D721Med (cell line): ENCODE results near the gene WNT2.

ENCODE experiments used
- DNase-seq: peaks from one replicate; pipeline ENCODE4 v3.0.0; 2011; ENCODE audit warnings: low spot score; ENCODE audit not compliant: insufficient read length
- FAIRE-seq: peaks from 2 replicates; lab custom pipeline; 2011; peaks lifted over from hg19 to GRCh38; lab: Jason Lieb, UNC
- TF ChIP-seq, protein P1 (sequence below): IDR thresholded peaks from 2 replicates; pipeline ENCODE4 v1.5.1; 2012; ENCODE audit warnings: mild to moderate bottlenecking, control low read depth; ENCODE audit not compliant: insufficient read depth; ENCODE audit errors: missing control alignments

Gene WNT2

DNA sequence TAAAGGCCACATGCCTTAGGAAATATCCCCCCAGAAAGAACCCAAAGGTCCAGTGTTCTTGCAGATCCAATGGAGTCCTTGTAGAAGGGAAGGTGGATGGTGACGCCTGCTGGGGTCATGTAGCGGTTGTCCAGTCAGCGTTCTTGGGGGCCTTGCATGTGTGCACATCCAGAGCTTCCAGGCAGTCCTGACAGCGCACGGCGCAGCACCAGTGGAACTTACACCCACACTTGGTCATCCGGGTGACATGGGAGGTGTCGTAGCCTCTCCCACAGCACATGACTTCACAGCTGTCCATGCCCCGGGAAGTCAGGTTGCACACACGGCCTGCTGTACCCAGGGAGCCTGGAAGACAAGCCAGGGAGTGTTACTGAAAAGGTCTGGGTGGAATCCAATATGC lies 44.8 kb downstream of the WNT2 start:
- FAIRE-seq (no peak), DNase-seq (no peak)
- TF ChIP-seq, protein P1, sequence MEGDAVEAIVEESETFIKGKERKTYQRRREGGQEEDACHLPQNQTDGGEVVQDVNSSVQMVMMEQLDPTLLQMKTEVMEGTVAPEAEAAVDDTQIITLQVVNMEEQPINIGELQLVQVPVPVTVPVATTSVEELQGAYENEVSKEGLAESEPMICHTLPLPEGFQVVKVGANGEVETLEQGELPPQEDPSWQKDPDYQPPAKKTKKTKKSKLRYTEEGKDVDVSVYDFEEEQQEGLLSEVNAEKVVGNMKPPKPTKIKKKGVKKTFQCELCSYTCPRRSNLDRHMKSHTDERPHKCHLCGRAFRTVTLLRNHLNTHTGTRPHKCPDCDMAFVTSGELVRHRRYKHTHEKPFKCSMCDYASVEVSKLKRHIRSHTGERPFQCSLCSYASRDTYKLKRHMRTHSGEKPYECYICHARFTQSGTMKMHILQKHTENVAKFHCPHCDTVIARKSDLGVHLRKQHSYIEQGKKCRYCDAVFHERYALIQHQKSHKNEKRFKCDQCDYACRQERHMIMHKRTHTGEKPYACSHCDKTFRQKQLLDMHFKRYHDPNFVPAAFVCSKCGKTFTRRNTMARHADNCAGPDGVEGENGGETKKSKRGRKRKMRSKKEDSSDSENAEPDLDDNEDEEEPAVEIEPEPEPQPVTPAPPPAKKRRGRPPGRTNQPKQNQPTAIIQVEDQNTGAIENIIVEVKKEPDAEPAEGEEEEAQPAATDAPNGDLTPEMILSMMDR: no peak

DNA sequence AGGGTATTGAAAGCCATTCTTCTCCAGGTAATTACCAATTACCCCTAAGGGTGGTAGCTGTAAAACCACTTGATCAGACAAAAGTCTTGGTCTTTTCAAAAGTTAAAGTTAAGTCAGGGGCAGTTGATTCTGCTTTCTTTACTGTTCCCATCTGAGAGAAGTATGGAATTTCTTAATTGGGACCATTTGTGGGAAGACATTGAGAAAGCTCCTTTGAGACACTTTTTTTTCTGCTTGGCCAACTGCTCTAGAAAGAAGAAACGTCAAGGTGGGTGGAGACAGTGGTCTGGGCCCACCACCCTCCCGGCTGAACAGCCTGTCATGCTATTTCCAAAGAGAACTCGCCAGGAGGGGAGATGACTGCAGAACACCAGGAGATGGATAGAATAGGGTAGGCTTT lies 45.3 kb downstream of the WNT2 start:
- TF ChIP-seq, protein P1: no peak
- DNase-seq (no peak), FAIRE-seq (no peak)

DNA sequence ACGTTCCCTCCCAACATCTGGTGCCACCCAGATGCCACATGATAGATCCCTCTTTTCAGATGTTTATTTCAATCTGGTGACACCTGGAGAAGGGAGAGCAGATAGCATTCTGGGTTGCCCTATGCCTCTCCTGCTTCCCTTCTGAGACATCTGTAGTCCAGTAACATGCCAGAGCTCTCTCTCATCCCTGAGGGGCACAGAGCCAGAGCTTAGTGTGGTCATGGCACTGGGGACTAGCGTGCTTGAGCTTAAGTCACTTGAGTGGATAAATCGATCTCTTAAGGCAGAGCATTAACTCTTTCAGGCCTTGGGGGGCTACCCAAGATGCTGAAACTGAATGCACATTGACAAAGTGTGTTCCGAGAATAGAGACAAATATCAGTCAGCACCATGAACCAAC lies 47.9 kb downstream of the WNT2 start:
- no peak for FAIRE-seq
- DNase-seq: no peak
- TF ChIP-seq, protein P1: no peak

DNA sequence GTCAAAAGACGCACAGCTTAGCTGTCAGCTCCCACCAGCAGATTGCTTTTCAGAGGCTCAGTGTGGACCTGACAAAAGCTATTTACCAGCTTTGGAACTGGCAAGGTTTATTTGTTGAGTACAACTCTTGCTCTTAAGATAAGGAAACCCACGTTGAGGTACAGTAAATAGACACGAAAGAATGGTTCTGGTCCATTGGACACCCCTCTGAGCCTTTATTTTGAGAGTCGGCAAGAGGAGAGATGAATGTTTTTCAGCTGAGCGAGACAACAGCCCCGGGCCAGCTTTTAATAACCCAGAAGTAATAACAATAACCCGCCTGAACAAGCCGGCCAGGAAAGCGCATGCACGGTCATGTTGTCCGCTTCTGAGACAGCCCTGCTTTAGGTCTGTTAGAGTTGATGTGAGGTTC lies 49.0 kb downstream of the WNT2 start:
- no peak for FAIRE-seq
- TF ChIP-seq, protein P1: no peak
- DNase-seq: no peak

DNA sequence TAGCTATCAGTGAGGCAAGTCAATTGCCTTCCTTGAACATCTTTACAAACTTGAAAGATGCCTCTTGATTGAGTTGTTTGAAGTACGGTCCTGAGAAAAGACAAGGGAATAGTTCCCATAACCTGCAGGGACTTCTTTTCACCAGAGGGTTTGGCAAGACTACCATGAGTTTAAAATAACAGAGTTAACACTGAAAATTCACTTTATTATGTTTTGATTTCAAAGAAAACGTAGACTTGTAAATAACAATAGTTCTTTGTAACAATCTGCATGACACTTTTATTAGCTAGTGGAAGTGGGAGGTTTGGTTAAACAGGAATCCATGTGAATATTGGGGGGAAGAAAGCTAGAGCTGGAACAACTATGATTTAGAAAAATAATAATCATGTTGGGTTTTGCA lies 49.5 kb downstream of the WNT2 start:
- FAIRE-seq: no peak
- TF ChIP-seq, protein P1: no peak
- DNase-seq: no peak

DNA sequence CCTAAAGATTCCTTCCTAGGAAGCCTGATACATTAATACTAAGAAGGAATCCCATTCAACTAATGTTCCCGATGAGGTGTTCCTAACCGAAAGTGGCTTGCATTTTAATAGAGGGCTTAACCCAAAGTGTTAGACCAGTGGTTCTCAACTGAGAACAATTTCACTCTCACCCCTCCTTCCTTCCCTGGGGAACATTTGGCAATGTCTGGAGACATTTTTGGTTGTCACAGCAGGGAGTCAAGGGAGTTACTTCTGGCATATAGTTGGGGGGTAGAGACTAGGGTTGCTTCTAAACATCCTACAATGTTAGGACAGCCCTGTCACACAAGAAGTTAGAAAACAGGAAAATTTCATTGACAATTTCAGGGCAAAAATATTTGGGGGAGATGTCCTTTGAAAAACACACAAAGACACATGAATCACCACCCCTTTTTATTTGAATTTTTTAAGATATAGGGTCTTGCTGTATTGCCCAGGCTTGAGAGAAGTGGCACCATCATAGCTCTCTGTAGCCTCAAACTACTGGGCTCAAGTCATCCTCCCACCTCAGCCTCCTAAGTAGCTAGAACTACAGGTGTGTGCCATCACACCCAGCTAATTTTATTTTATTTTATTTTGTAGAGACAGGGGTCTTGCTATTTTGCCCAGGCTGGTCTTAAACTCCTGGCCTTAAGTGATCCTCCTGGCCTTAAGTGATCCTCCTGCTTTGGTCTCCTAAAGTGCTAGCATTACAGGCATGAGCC lies 50.7 kb downstream of the WNT2 start:
- FAIRE-seq: no peak
- TF ChIP-seq, protein P1: no peak
- no peak for DNase-seq

DNA sequence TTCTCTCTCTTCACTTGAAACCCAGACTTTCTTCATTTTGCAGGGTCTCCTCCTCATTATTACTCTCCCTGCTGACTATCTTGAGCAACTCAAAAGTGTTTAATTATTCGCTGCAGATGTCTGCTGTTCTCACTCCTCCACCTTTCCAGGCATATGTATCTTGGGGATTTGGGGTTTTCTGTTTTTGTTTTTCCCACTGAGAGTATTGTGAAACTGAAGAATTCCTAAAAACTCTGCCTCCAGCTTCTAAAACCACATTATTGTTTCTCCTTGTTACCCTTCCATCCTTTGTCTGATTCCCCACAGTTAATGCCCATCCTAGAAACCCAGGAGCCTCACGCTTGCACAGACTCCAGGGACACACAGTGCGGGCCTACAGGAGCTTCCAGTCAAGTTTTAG lies 51.3 kb downstream of the WNT2 start:
- TF ChIP-seq, protein P1: no peak
- no peak for FAIRE-seq
- no peak for DNase-seq
